ENCODE measurements around the gene ST6GALNAC1.

The ST6GALNAC1 gene

GRCh38 chr17:76682296-76682695 lies 38.7 kb upstream of the ST6GALNAC1 start:
- Mint-ChIP-seq H3K4me3 (no peak overlapping the region), H3K4me1 (ENCODE audit: low read depth) (peaks cover 3% of the 10 kb centered on the region), H3K36me3 (no peaks in the 10 kb centered on the region), H3K27ac (no peak overlapping the region), H3K9me3 (ENCODE audit: low read depth) (no peaks in the 10 kb centered on the region), H3K27me3 (no peaks in the 10 kb centered on the region)

GRCh38 chr17:76681222-76682137 lies 37.9 kb upstream of the ST6GALNAC1 start:
- Mint-ChIP-seq H3K4me1 (ENCODE audit: low read depth) (peaks cover 3% of the 10 kb centered on the region), H3K27me3 (no peaks in the 10 kb centered on the region), H3K36me3 (no peaks in the 10 kb centered on the region), H3K27ac (peak overlapping the region; percentile 0), H3K4me3 (no peak overlapping the region), H3K9me3 (ENCODE audit: low read depth) (no peaks in the 10 kb centered on the region)

- no peaks in the 10 kb centered on the region for H3K9me3 Mint-ChIP-seq (ENCODE audit: low read depth)
- no peaks in the 10 kb centered on the region for H3K27me3 Mint-ChIP-seq
- no peaks in the 10 kb centered on the region for H3K36me3 Mint-ChIP-seq
- no peak overlapping the region for H3K27ac Mint-ChIP-seq
- H3K4me1 Mint-ChIP-seq (ENCODE audit: low read depth): peaks cover 3% of the 10 kb centered on the region
- H3K4me3 Mint-ChIP-seq: no peak overlapping the region
These were observed 35.7 kb upstream of the ST6GALNAC1 start for GRCh38 chr17:76679239-76679638.

GRCh38 chr17:76678330-76678729 lies 34.8 kb upstream of the ST6GALNAC1 start:
- Mint-ChIP-seq H3K36me3 (no peaks in the 10 kb centered on the region), H3K27ac (no peak overlapping the region), H3K27me3 (no peaks in the 10 kb centered on the region), H3K4me3 (no peak overlapping the region), H3K9me3 (ENCODE audit: low read depth) (no peaks in the 10 kb centered on the region), H3K4me1 (ENCODE audit: low read depth) (peaks cover 7% of the 10 kb centered on the region)

GRCh38 chr17:76677406-76677805 lies 33.8 kb upstream of the ST6GALNAC1 start:
- Mint-ChIP-seq H3K36me3 (no peaks in the 10 kb centered on the region), H3K9me3 (ENCODE audit: low read depth) (no peaks in the 10 kb centered on the region), H3K27me3 (no peaks in the 10 kb centered on the region), H3K4me1 (ENCODE audit: low read depth) (peaks cover 16% of the 10 kb centered on the region), H3K4me3 (no peak overlapping the region), H3K27ac (no peak overlapping the region)

GRCh38 chr17:76676629-76677028 lies 33.1 kb upstream of the ST6GALNAC1 start:
- no peak overlapping the region for H3K4me3 Mint-ChIP-seq
- no peaks in the 10 kb centered on the region for H3K9me3 Mint-ChIP-seq (ENCODE audit: low read depth)

GRCh38 chr17:76675648-76676047 lies 32.1 kb upstream of the ST6GALNAC1 start:
- Mint-ChIP-seq H3K36me3 (no peaks in the 10 kb centered on the region), H3K4me3 (no peak overlapping the region), H3K27ac (no peak overlapping the region), H3K4me1 (ENCODE audit: low read depth) (peaks cover 31% of the 10 kb centered on the region), H3K27me3 (no peaks in the 10 kb centered on the region), H3K9me3 (ENCODE audit: low read depth) (no peaks in the 10 kb centered on the region)

More at GRCh38 chr17:76676629-76677028, 33.1 kb upstream of the ST6GALNAC1 start:
- Mint-ChIP-seq H3K4me1 (ENCODE audit: low read depth) (peaks cover 24% of the 10 kb centered on the region), H3K36me3 (no peaks in the 10 kb centered on the region), H3K27ac (no peak overlapping the region), H3K27me3 (no peaks in the 10 kb centered on the region)

GRCh38 chr17:76674600-76674999 lies 31.0 kb upstream of the ST6GALNAC1 start:
- H3K4me3 Mint-ChIP-seq: no peak overlapping the region
- no peaks in the 10 kb centered on the region for H3K36me3 Mint-ChIP-seq
- H3K4me1 Mint-ChIP-seq (ENCODE audit: low read depth): peaks cover 40% of the 10 kb centered on the region
- H3K27ac Mint-ChIP-seq: no peak overlapping the region
- H3K9me3 Mint-ChIP-seq (ENCODE audit: low read depth): no peaks in the 10 kb centered on the region
- H3K27me3 Mint-ChIP-seq: no peaks in the 10 kb centered on the region

GRCh38 chr17:76673729-76674128 lies 30.2 kb upstream of the ST6GALNAC1 start:
- H3K9me3 Mint-ChIP-seq (ENCODE audit: low read depth): no peaks in the 10 kb centered on the region
- peaks cover 43% of the 10 kb centered on the region for H3K4me1 Mint-ChIP-seq (ENCODE audit: low read depth)
- no peaks in the 10 kb centered on the region for H3K27me3 Mint-ChIP-seq
- H3K27ac Mint-ChIP-seq: peak overlapping the region; percentile 41
- H3K36me3 Mint-ChIP-seq: no peaks in the 10 kb centered on the region
- H3K4me3 Mint-ChIP-seq: no peak overlapping the region

GRCh38 chr17:76672892-76673291 lies 29.3 kb upstream of the ST6GALNAC1 start:
- H3K36me3 Mint-ChIP-seq: no peaks in the 10 kb centered on the region
- peaks cover 43% of the 10 kb centered on the region for H3K4me1 Mint-ChIP-seq (ENCODE audit: low read depth)
- H3K27ac Mint-ChIP-seq: peak overlapping the region; percentile 96
- H3K4me3 Mint-ChIP-seq: peak overlapping the region; percentile 93
- H3K9me3 Mint-ChIP-seq (ENCODE audit: low read depth): no peaks in the 10 kb centered on the region
- H3K27me3 Mint-ChIP-seq: no peaks in the 10 kb centered on the region

GRCh38 chr17:76672270-76672851 lies 28.8 kb upstream of the ST6GALNAC1 start:
- no peaks in the 10 kb centered on the region for H3K9me3 Mint-ChIP-seq (ENCODE audit: low read depth)
- peaks cover 43% of the 10 kb centered on the region for H3K4me1 Mint-ChIP-seq (ENCODE audit: low read depth)
- H3K27ac Mint-ChIP-seq: peak overlapping the region; percentile 96
- H3K36me3 Mint-ChIP-seq: no peaks in the 10 kb centered on the region
- H3K27me3 Mint-ChIP-seq: no peaks in the 10 kb centered on the region
- peak overlapping the region; percentile 93 for H3K4me3 Mint-ChIP-seq

- H3K4me1 Mint-ChIP-seq (ENCODE audit: low read depth): peaks cover 43% of the 10 kb centered on the region
- no peaks in the 10 kb centered on the region for H3K9me3 Mint-ChIP-seq (ENCODE audit: low read depth)
- H3K36me3 Mint-ChIP-seq: no peaks in the 10 kb centered on the region
- H3K27me3 Mint-ChIP-seq: no peaks in the 10 kb centered on the region
- H3K4me3 Mint-ChIP-seq: peak overlapping the region; percentile 93
- H3K27ac Mint-ChIP-seq: peak overlapping the region; percentile 96
These were observed 28.3 kb upstream of the ST6GALNAC1 start for GRCh38 chr17:76671912-76672262.

- no peaks in the 10 kb centered on the region for H3K27me3 Mint-ChIP-seq
- H3K36me3 Mint-ChIP-seq: no peaks in the 10 kb centered on the region
- H3K9me3 Mint-ChIP-seq (ENCODE audit: low read depth): no peaks in the 10 kb centered on the region
- H3K4me3 Mint-ChIP-seq: peak overlapping the region; percentile 93
- peak overlapping the region; percentile 96 for H3K27ac Mint-ChIP-seq
- peaks cover 43% of the 10 kb centered on the region for H3K4me1 Mint-ChIP-seq (ENCODE audit: low read depth)
These were observed 27.8 kb upstream of the ST6GALNAC1 start for GRCh38 chr17:76671123-76671911.

- Mint-ChIP-seq H3K27me3 (no peaks in the 10 kb centered on the region), H3K4me3 (peak overlapping the region; percentile 93), H3K27ac (peak overlapping the region; percentile 96), H3K36me3 (no peaks in the 10 kb centered on the region), H3K4me1 (ENCODE audit: low read depth) (peaks cover 43% of the 10 kb centered on the region), H3K9me3 (ENCODE audit: low read depth) (no peaks in the 10 kb centered on the region)
These were observed 27.2 kb upstream of the ST6GALNAC1 start for GRCh38 chr17:76670718-76671122.
